A172 (cell line): ENCODE results near the gene FAM149A. TPM values are rescaled to one million over a fixed set of nuclear protein-coding genes. Genes with fewer than 3 reads are reported as not detected.
A peak's percentile ranks its signal among the peaks of the same experiment; 100 is the strongest.

Experiments used
- DNase-seq: peaks from one replicate; pipeline ENCODE4 v3.0.0-alpha.2; 2015; ENCODE audit warnings: low spot score
- total RNA-seq: library from RNA; depleted of rRNA; stranded (reverse); fragments of >200 nt; shearing (Covaris generic); gene quantifications from 2 replicates; pipeline ENCODE4 v1.2.3, GENCODE V29; 2014

The FAM149A gene
- total RNA-seq, 1 experiment from 2014 or later: 7.3 TPM

DNA sequence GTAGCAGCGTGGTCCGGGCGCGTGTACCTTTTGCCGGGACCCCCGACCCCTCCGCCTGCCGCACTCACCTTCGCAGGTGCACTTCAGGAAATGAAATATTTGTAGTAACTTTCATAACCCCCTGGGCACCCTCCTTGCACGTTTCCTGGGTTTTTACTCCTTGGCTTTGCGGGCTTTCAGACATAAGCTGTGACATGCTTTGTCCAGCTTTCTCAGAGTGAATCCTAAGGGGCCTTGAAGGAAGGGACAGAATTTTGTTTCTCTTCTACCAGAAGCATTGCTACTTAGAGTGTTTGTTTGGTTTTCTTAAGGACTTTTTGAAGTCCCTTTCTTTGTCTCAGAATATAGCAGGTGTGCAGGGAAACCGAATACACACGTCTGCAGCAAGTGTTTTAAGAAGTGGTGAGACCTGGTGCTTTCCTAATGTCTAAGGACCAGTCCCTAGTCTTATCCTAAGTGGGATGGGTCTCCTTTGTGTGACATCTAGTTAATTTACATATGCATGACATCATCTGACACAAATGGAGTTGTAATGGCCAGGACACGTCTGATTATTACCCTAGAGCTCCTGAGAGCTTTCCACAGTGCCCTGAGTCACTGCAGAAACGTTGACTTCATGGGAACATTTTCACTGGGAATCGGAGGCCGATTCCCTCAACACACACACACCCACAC is 1.3 kb downstream of the FAM149A start:
- DNase-seq: no peak

DNA sequence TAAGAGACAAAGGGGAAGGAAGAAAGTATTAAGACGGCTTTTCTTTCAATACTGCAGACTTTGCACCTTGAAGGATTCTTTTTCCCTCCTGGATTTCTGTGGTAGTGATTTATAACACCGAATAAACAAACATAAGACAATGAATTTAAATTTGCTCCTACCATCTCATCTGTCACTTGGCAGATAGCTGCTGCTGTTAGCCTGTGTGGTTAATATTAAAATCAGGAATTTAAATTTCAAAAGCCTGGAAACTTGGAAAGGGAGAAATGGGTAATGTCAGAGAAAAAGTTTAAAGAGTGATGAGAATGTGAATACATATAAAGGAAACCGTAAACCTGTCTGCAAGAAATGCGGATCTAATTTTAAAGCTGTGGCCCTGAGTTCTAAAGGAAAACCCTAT is 3.4 kb downstream of the FAM149A start:
- DNase-seq: no peak

DNA sequence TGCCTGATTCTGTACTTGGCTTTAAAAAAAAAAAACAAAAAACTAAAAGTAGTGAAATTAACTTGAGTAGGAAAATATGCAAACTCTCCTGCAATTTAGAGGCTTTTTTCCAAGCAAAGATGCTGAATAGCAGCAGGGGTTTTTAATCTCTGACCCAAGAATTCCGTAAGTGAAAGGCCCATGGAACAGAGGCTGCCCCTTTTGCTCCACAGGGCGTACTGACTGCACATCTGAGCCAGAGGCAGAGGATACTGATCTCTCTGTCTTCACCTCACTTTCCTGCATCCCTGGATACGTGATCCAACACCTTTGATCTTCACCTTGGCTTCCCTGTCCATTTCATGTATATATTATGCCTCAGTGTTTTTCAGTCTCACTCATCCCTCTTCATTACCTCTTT is 3.9 kb downstream of the FAM149A start:
- DNase-seq: no peak

DNA sequence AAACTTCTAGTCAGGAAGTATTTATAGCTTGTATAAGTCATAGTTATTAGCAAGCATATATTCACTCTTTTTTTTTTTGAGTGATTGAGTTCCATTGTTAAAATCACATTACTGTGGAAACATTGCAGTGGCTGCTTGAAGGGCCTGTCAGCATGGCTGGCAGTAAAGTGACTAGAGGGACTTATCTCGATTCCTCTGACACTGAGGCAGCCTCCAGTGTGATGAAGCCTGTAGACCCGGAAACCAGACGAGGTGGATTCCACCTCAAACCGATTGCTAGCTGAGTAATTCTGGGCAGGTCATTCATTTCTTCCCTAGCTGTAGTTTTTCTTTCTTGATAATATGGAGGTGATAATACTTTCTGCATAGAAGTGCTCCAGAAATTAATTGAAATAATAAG is 4.7 kb downstream of the FAM149A start:
- DNase-seq: no peak

DNA sequence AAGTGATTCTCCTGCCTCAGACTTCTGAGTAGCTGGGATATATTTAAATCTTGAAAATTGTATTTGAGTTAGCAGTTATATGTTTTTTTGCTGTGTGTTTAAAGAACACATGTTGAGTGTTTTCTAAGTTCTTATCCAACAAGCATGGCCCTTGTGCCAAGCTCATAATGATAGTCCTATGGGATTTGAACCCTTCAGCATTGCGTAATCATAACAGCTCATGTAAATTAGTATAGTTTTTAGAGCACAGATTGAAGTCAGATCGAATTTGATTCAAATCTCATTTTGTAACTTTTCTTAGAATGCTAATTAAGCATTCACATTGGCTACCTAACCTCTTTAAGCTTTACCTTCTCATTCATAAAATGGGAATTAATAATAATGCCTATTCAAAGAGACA is 12.2 kb downstream of the FAM149A start:
- no peak for DNase-seq

DNA sequence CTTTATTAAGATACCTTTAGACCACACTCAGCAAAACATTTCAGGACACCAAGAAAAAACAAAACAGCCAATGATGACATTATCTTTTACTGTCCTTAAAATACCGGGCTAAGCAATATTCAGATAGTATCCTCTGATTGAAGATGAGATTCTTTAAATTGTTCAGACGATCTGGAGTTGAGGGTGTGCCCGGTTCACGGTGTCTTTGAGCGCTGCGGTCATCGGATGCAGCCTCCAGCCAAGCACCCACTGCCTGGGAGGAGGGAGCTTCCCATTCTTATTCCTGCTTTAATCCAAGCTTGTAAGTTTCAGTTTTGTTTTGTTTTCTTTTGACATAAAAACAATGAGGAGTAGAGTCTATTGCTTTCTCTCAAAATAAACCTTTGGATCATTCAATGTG is 14.1 kb downstream of the FAM149A start:
- DNase-seq: no peak

DNA sequence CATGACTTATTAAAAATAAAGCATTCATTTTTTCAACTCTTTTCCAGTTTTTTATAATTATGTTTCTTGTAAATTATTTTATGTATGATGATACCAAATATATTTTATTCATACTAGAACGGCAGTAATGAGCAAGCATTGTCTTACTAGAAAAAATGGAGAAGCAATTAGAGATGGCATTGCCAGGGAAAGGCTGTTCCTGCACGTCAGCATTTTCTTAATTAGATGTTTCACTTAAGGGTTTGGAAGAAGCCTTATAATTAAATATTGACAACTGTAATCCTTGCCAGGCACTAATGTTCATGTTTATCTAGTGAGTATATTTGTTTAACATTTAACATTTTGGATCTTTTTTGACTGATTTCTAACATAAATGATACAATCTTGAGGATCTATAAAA is 16.6 kb downstream of the FAM149A start:
- no peak for DNase-seq

DNA sequence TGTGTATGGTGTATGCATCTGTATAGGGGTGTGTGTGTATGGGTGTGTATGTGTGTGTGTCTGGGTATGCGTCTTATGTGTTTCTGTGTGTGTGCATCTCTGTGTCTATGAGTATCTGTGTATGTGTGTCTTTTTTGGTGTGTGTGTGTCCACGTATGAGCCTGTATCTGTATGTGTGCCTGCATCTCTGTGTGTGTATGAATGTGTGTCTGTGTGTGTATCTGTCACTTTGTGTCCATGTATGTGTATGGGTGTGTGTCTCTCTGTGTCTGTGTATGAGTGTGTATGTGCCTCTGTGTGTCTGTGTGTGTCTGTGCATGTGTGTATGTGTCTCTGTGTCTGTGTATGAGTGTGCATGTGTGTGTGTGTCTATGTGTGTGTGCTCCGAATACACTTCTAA is 24.3 kb downstream of the FAM149A start:
- DNase-seq: no peak

DNA sequence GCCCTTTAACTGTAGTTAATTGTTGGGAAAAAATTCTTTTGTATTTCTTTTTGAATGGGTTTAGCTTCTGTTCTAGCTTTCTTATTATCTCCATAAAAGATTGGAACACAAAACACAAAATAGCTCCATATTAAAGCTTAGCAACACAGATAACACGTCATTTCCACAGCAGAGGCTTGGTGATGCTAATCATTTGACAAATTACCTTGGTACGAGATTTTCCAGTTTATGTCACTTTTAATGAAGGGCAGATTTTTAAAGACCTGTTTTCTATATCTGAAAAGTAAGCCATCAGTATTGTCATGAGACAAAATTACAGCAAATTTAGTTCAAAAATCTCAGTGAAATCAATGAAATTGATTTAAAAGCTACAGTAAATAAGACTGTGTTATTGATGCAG is 27.4 kb downstream of the FAM149A start:
- no peak for DNase-seq

DNA sequence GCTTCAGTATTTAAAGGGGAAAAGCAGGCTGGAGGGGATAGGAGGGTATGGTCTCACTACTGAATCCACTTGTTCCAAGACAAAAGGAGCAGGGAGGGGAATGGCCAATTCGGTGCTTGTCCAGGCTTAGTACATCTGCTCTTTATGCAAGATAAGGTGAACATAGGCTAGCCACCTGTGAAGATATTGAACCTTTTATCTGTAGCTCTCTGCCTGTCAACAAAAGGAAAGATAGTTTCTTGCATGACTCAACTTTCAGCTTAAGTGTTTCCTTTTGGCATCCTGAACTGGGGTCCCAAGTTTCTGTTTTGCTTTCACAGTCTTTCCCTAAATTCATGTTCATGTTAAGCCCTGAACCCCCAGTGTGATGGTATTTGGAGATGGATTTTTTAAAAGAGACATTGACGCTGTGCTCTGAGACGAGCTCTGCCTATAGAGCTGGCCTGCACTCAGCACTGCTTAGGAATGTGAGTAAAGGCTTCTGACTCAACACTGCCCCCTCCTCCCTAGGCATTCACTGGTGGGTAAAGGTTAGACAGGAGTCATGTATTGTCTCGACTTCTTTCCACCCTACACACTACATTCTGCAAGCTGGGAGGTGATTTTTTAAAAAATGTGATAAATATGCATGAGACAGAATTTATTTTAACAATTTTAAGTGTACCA is 28.2 kb downstream of the FAM149A start:
- DNase-seq: peak; percentile 43

DNA sequence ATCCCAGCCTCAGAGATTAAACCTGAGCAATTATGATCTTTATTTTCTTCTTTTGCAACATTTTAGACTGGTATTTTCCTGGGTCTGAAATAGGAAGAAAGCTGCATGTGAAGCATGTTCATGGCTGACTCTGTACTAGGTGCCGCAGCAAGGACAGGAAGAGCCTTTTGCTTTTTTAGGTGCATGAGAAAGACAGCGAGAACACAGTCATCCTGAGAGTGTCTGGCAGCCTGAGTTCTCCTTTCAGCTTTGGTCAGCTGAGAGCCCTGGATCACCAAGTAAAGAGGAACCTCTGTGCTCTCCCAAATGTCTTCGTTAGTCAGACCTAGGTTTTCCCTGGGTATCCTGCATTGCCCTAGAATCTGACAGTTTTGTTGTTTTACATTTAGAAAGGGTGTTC is 29.8 kb downstream of the FAM149A start:
- no peak for DNase-seq

DNA sequence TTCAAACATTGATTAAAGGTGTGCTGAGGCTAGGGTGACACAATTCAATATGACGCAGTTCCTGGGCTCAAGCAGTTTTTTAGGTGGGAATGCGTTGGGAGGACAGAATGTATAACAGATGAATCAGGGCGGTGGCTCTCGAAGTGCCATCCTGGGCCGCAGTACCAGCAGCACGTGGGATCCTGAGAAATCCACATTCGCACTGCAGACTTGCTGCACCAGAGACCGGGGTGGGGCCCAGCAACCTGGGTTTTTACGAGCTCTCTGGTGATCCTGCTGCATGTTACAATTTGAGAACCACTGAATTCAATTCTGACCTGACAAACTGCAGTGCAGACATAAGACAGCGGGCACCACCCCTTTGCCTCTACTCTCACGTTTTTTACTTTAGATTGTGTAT is 30.4 kb downstream of the FAM149A start:
- DNase-seq: no peak

DNA sequence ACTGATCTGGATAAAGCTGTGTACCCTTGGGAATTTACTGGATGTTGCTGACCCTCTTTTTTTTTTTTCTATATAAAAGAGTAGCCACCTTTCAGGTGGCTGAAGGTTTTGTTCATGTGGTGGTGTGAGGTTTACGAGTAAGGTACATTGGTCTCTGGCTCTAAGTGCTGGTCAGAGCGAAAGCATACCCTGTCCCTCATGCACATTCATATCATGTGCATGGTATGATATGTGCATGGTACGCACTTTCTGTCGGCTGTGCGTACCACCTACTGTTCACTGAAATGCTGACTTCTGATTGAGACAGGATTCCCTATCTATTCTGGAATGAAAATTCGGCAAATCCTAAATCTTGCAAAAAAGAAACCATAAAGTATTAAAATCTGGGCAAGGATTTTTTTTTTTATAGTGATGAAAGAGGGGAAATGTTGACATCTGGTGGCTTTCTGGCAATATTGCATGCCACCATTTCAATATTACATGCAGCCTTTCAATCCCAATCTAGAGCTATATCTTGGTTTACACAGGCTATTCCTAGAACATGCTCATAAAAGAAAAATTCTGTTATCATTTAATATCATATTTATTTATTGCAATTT is 32.8 kb downstream of the FAM149A start:
- DNase-seq: peak; percentile 28

DNA sequence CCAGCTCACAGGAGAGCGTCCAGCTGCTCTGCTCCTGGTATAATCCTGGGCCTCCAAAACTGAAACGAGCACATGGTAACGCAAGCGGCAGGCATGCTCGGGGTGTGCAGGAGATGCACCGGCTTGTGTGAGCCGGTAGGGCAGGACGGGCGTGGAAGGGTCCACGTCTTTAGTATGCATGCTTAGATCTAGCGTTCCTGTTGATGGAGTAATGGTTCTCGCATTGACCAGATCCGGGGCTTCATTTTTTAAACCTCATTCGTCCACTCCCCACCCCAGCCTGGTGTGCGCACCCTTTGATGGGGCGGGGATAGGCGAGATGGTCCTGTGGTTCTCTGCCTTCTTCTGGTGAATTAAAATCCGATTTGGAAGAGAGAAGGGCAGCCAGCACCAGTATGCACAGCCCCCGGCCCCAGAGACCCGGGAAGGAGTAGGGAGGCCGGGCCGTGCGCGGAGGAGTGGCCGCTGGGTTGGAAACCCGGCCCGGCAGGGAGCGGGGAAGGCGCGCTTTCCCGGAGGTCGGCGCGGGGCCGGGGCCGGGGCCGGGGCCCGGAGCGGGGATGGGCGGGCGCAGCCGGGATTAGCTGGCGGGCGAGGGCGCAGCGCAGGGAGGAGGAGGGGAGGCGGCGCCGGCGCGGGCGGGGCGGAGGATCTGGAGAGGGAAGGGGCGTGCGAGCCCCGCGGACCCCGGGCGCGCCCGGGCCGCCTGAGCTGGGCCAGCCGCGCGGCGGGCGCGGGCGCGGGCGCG is 39.9 kb downstream of the FAM149A start:
- peak; percentile 3 for DNase-seq

DNA sequence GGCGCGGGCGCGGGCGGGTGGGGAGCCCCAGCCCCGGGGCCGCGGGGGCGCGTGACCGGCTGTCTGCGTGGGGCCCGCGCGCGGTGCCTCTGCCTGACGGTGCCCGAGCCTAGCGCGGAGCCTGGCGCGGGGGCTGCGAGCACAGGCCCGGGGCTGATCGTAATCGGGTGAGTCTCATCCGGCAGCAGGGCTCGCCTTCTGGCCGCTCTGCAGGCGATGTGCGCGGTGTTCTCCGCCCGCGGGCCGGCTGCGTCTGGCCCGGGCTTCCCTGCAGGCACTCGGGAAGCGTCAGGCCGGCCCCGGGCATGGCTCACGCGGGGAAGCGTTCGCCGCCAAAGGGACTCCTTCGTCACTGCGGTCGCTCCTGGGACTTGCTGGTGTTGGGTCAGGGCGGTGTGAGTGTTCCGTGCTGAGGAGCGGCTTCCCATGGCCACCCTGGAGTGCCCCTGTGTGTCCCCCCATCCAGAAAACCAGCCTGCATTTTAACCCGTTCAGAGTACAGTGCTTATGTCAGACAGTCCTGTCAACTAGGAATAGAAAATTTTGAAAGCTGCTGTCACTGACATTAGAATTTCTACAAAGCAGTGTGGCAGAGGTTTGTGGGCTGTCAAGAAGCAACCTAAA is 40.6 kb downstream of the FAM149A start:
- DNase-seq: peak; percentile 11

DNA sequence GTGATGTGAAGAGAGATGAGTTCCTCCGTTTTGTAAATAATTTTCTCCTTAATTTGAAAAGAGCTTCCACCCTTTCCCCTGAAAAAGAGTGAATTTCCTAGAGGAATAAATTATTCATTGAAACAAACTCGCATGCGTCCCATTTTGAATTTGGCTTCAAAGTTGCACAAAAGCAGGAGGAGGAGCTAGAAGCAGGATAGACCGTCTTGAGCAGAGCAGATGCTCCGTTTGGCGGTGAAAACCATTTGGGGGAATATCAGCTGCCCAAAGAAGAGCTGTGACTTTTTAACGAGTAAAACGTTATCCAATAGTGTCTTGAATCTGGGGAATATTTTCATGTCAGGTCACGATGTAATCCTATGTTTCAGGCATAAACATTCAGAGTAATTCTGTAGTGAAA is 42.0 kb downstream of the FAM149A start:
- DNase-seq: no peak

DNA sequence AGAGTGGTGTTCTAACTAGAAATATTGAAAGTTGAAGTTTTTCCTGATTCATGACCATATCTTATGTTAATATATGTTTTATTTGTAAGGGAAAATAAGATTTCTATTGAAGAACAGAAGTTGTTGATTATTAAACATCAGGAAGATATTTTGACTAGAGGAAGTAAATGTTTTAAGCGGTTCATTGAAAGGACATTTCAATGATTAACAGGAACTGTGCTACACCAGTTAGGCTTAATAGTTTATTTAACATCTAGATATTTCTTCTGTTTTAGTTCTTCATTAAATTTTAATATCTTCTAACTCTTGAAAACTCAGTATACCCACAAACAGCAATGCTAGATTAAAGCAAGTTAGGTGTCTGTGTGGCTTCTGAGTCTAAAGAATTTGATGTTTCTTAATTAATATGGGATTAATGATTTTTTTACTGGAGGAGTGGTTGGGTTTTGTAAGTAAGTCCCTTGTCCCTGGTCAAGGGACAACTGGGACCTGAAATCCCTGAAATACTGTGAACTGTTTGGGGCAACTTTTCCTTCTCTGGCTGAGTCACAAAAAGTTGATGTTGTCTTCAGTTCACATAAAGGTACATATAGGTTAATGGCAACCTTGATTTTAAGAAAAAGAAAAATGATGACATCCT is 44.0 kb downstream of the FAM149A start:
- DNase-seq: no peak

DNA sequence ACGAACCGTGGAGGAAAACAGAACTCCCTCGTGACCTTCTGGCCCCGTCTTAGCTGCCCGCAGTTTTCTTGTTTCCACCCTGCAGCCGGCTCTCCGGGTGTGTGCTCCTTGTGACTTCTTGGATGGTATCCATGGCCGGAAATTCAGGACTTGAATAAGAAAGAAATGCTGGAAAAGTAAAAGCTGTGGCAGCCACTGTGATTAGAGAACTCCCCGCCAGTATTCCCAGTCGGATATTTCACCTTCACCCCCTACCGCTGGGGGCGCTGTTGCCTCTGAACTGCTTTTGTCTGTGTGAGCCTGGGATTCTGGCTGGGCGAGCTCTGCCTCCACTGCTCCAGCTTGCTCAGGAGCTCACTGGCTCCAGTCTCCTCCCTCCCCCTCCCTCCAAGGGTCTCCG is 45.4 kb downstream of the FAM149A start:
- peak; percentile 84 for DNase-seq

DNA sequence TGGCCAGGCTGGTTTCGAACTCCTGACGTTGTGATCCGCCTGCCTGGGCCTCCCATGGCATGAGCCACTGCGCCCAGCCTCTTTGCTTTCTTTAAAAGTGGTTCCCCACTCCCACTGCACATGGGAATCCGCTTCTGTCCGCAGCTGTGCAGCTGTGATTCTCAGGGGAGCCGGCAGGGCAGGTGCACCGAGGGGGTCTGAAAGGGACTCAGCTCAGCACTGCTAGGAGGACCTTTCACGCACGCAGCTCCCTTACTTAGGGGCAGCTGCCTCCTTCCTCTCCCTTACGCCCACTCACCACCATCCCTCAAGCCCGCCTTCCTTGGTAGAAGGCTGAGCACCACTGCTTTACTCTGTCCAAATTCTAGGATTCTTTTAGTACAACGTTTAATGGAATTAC is 46.4 kb downstream of the FAM149A start:
- no peak for DNase-seq

DNA sequence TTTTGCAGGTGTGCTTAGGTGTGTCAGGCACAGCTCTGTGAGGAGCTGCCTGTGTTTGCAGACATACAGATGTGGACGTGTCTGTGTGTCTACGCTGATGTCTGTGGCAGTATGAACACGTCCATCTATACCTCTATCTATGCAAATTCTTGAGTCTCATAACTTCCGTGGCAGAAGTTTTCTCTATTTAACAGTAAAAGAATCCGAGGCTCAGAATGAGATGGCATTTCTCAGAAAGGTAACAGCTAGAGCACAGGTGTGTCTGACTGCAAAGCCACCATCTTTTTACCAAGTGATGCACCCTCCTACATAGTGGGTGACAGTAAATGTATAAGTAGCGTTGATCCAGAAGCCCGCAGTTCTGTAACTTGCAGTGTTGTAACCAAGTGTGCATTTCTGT is 47.0 kb downstream of the FAM149A start:
- no peak for DNase-seq

DNA sequence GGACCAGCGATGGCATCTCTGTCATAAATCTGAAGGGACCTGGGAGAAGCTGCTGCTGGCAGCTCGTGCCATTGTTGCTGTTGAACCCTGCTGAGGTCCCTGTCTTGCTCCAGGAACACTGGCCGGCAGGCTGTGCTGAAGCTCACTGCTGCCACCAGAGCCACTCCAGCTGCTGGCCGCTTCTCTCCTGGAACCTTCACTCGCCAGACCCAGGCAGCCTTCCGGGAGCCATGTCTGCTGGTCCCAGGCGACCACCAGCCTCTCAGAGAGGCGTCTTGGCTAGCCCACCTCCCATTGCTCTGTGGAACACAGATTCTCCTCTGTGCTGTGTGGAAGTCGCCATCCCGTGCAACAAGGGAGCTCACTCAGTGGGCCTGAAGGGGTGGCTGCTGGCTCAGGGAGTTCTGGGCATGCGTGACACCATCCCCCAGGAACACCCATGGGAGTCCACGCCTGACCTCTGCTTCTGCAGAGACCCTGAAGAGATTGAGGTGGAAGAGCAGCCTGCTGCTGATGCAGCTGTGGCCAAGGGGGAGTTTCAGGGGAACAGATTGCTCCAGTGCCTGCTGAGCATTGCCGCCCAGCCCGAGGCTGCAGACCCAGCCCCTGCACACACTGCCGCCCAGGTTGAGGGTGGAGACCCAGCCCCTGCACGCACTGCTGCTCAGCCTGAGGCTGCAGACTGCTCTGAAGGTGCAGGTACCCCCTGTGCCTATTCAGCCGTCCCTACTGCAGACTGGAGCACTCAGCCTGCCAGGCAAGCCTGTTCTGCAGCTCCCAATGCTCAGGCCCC is 53.7 kb downstream of the FAM149A start:
- DNase-seq: no peak
